Measurements from ENCODE around the gene CDK5RAP2.

The CDK5RAP2 gene

DNA sequence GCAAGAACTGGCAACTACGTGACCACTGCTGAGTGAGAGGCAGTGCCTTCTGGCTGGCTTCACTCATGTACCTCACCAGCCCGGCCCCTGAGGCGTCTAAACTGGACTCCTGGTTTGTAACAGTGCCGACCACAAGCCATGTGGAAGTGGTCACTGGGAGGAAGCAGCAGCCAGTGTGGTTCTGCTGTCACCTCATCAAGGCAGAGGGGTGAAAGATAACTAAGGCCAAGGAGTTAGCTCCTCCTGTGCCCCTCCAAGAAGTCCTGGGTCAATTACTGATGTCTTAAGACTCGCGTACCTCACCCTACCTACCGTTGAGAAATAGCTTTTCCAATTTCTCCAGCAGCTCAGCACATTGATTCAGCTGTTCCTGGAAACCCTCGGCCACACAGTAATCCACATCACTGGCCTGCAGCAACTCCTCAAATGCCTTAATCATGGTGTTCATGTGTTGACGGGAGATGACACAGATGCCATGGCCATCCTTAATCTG, 142.9 kb downstream of the CDK5RAP2 start:
- no peak for DNase-seq (ENCODE audit: low read depth)

DNA sequence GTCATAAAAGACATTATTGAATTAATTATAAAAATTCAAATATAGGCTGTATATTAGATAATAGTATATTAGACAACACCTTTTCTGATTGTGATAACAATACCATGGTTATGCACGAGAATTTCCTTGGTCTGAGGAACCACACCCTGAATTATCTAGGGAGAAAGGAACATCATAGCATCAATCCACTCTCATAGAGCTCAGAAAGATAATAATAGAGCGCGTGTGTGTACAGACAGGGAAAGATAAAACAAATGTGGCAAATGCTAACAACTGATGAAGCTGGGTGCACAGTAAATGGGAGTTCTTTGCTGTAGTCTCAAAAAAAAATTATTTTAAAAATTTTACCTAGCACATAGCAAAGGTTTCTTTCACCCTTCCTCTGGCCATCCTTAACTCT, 143.5 kb downstream of the CDK5RAP2 start:
- DNase-seq (ENCODE audit: low read depth), result no peak

DNA sequence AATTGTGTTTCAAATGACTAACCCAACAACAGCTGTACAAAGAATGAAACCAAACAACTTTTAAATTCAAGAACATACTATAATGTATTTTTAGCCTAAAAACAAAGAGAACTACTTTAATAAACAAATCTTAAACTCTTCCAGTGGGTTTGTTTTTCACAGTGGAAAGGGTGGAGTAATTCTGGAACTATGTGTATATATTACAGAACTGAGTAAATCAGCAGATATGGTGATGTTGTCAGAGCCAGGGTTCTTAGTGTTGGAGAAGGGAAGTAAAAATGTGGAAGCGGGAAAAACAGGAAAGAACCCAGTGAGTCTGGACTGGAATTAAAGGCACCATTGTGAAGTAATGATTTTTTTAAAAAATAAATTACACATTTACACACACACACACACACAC, 144.9 kb downstream of the CDK5RAP2 start:
- no peak for DNase-seq (ENCODE audit: low read depth)

GRCh38 chr9:120434532-120434931, 145.4 kb downstream of the CDK5RAP2 start:
- no peak for DNase-seq (ENCODE audit: low read depth)

DNA sequence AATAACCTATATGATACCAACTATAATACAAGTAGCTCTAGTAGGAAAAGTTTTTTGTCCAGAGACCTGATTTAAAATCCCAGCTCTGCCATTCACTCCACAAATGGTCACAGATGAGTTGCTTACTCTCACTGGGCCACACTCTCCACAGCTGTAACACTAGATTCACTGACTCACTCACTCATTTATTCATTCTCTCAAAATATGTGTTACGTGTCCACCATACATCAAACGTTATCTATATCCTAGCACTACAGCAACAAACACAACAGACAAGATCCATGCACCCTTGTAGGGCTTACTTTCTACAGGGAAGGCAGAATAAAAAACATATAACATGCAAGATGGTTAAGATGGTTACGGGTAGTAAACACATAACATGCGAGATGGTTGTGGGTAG, 146.3 kb downstream of the CDK5RAP2 start:
- no peak for DNase-seq (ENCODE audit: low read depth)

GRCh38 chr9:120432600-120432999, 147.4 kb downstream of the CDK5RAP2 start:
- DNase-seq (ENCODE audit: low read depth), result no peak

GRCh38 chr9:120431268-120431667, 148.7 kb downstream of the CDK5RAP2 start:
- DNase-seq (ENCODE audit: low read depth), result no peak

DNA sequence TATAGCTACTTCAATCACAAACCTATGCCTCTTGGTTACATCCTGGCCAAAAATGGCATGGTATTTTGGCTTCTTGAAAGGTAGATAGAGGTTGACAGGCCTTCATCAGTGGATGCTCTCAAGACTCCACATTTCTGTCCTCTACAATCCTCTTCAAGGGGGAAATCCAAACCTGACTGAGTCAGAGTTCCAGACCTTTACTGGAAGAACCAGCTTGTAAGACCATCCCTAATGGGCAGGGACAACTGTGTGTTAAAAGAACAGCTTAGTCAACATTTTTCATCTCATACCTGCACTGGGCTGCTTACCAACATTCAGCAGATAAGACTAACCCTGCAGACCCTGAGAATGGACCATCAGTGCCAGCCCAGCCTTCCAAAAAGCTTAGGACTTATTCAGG, 155.7 kb downstream of the CDK5RAP2 start:
- no peak for DNase-seq (ENCODE audit: low read depth)

DNA sequence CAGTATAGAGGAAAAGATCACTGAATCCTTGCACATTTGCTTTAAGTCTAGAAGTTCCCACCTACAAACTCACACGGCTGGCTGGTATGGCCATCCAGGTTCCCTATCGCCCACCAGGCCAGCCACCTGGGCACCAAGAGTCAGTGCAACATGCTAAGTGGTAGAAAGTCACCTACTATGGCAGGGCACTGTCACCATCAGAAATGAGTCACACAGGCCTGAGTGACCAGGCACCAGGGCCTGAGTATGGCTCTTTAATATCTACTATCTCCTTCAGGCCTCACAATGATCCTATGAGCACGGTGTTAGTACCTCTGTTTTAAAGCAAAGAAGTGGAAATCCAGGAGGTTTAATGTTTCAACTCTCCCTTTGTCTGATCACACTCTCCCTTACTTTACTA, 156.2 kb downstream of the CDK5RAP2 start:
- no peak for DNase-seq (ENCODE audit: low read depth)

GRCh38 chr9:120421977-120422376, 158.0 kb downstream of the CDK5RAP2 start:
- no peak for DNase-seq (ENCODE audit: low read depth)

GRCh38 chr9:120418315-120418714, 161.7 kb downstream of the CDK5RAP2 start:
- no peak for DNase-seq (ENCODE audit: low read depth)

DNA sequence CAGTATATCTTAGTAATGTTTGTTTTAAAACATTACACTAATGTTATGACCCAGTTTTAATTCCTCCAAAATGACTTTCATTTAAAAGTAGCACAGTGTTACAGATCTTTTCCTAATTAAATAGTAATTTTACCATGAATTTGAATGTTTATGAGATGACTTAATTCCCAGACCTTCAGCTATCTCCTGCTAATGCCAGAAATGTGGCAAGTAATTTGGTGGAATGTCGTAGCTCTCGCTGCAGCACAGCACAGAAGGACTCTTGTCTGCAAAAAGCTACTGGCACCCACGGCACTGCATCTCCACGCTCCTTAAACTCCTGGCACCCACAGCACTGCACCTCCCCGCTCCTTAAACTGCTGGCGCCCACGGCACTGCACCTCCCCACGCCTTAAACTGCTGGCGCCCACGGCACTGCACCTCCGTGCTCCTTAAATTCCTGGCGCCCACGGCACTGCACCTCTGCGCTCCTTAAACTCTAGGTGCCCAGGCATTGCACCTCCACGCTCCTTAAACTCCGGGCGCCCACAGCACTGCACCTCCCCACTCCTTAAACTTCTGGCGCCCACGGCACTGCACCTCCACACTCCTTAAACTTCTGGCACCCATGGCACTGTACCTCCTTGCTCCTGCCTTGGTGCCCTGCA, 163.1 kb downstream of the CDK5RAP2 start:
- no peak for DNase-seq (ENCODE audit: low read depth)

GRCh38 chr9:120413121-120414048, 166.6 kb downstream of the CDK5RAP2 start:
- no peak for DNase-seq (ENCODE audit: low read depth)

GRCh38 chr9:120412425-120412951, 167.5 kb downstream of the CDK5RAP2 start:
- DNase-seq (ENCODE audit: low read depth), result no peak

DNA sequence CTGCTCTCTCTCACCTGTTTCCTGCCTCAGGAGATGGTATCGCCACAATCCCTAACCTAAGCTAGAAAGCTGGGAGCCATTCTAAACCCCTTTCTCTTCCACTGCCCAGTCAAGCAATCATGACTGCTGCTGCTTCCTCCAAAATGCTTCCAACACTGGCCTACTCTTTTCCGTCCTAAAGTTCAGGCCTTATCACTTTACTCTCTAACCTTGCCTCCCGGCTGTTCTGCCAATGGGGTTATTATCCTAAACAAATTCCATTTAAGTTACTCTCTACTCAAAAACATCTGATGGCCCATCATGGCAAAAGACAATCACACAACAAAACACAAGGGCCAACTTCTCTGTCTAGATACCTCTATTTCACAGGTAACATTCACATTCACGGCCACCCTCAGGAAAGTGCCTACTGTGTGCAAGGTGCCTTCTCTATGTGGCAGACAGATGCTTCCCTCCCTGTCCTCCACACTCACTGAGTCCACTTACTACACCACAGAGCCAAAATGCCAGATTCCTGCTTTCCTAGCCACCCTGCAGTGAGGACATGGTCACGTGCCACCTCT, 168.0 kb downstream of the CDK5RAP2 start:
- DNase-seq (ENCODE audit: low read depth), result no peak

GRCh38 chr9:120410925-120411501, 169.0 kb downstream of the CDK5RAP2 start:
- DNase-seq (ENCODE audit: low read depth), result no peak

- DNase-seq (ENCODE audit: low read depth), result no peak
These were observed 171.2 kb downstream of the CDK5RAP2 start for GRCh38 chr9:120408680-120409258.

DNA sequence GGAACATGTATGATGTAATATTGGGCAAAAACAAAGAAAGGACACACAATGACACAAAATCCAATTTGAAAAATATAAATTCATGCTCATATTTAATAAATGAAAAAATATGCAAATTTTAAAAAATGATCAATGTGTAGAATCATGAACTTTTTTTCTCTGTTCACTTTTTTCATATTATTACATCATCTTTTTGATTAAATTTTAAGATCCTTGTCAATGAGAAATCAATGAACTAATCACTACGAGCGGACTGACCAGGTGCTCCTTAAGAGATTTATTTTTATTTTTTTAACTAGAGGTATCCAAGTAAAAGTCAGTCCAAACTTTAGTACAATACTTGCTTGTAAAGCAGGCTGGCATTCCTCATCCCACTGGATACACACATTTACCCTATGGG, 174.1 kb downstream of the CDK5RAP2 start:
- no peak for DNase-seq (ENCODE audit: low read depth)

GRCh38 chr9:120405134-120405533, 174.8 kb downstream of the CDK5RAP2 start:
- DNase-seq (ENCODE audit: low read depth), result no peak

- no peak for DNase-seq (ENCODE audit: low read depth)
These were observed 176.5 kb downstream of the CDK5RAP2 start for GRCh38 chr9:120403543-120403856.

DNA sequence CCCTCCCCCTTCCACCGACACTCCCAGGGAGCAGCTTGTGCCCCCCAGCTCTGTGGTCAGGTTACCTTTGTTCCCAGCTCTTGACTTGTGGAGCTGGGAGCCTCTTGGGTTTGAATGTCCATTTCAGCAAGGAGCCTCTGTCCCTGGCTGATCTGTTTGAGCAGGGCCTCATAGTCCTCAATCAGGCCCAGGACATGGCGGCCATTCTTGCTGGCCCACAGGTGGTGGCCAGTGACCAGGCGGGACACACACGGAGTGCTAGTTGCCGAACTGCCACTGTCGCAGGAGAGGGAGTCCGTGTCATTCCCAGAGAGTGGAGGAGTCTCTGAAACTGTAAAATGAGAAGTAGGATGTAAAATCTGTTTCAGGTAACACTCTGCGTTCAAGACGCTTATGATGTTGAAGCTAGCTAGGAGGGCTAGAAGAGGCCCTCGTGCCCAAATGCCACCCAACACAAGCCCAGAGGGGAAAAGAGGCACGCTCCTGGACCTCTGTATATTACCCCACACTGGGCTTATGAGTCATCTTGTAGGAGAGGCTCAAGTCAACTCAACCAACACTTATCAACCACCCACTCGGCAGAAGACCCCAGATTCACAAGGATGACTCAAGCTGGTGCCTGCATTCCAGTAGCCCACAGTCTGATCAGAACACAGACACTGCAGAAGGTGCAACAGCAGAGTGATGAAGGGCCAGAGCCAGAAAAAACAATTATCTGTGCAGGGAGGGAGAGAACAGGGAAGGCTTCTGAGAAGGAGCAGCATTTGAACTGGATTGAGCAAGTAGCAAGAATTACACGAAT, 177.0 kb downstream of the CDK5RAP2 start:
- DNase-seq (ENCODE audit: low read depth), result no peak

Measured in stimulated activated CD8-positive, alpha-beta memory T cell treated with anti-CD3 and anti-CD28 coated beads, Interleukin-12 subunit alpha, Interleukin-12 subunit beta, amount 100 ng/mL, for 4 hours (primary cell).